Measurements from ENCODE around the gene IARS1. TPM values are rescaled to one million over a fixed set of nuclear protein-coding genes. Genes with fewer than 3 reads are reported as not detected.

Gene IARS1
- total RNA-seq, 1 donor from 2014 or later, result 379 TPM

DNA sequence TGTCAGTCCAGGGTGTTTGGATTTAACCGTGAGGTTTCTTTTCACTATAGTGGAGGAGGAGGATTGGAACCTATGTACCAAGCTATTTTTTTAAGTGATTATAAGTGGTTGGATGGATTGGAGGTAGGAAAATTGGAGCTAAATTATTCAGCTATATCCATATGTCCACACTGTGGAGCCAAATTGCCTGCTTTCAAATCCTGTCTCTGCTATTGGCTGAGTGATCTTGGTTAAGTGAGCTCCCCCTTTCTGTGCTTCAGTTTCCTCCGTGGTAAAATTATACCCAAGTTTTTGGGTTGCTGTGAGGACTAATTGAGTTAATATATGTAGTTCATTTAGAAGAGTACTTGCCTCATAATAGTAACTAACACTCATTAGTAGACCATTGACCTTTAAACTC, 34.7 kb upstream of the IARS1 start:
- Histone ChIP-seq H3K36me3 (ENCODE audit: control insufficient read depth, insufficient read depth, low read length) (no peaks in the 10 kb centered on the region), H3K27me3 (ENCODE audit: control insufficient read depth, insufficient read depth, low read length) (no peaks in the 10 kb centered on the region), H3K4me3 (ENCODE audit: low read depth, low read length) (no peak overlapping the region)
- TF ChIP-seq, protein P1, sequence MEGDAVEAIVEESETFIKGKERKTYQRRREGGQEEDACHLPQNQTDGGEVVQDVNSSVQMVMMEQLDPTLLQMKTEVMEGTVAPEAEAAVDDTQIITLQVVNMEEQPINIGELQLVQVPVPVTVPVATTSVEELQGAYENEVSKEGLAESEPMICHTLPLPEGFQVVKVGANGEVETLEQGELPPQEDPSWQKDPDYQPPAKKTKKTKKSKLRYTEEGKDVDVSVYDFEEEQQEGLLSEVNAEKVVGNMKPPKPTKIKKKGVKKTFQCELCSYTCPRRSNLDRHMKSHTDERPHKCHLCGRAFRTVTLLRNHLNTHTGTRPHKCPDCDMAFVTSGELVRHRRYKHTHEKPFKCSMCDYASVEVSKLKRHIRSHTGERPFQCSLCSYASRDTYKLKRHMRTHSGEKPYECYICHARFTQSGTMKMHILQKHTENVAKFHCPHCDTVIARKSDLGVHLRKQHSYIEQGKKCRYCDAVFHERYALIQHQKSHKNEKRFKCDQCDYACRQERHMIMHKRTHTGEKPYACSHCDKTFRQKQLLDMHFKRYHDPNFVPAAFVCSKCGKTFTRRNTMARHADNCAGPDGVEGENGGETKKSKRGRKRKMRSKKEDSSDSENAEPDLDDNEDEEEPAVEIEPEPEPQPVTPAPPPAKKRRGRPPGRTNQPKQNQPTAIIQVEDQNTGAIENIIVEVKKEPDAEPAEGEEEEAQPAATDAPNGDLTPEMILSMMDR (IDR thresholded peaks at IDR 0.05; ENCODE audit: insufficient read depth, low read length, severe bottlenecking), result peak; percentile 28
- DNase-seq (ENCODE audit: low read depth) (peak; percentile 53), FAIRE-seq (no peak)

DNA sequence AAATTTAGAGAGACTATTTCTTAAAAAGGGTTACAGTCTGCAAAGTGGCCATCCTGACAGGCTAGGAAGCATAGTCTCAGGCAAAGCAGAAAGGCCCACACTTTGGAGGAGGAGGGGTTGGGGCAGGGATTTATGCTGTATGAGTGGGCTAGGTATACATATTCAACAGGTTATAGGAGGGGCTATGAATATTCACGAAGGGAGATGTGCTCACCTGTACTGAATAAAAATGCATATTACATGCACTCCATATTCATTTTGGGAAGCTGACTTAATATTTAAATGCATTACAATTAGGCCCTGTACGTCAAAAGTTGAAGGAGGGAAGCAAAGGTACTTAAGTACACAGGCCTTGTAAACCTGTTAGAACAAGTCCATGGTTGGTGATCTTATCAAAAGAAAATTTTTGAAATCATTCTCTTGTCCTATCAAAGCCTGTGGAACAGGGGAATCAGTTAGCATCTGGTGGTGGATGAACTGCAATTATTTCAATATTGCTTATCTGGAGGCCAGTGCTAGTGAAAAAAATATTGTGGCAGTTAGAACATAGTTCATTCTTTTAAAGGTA, 33.9 kb upstream of the IARS1 start:
- Histone ChIP-seq H3K4me3 (ENCODE audit: low read depth, low read length) (no peak overlapping the region), H3K36me3 (ENCODE audit: control insufficient read depth, insufficient read depth, low read length) (peaks cover 3% of the 10 kb centered on the region), H3K27me3 (ENCODE audit: control insufficient read depth, insufficient read depth, low read length) (no peaks in the 10 kb centered on the region)
- no peak for FAIRE-seq
- peak; percentile 81 for DNase-seq (ENCODE audit: low read depth)
- TF ChIP-seq, protein P1 (IDR thresholded peaks at IDR 0.05; ENCODE audit: insufficient read depth, low read length, severe bottlenecking), result no peak

DNA sequence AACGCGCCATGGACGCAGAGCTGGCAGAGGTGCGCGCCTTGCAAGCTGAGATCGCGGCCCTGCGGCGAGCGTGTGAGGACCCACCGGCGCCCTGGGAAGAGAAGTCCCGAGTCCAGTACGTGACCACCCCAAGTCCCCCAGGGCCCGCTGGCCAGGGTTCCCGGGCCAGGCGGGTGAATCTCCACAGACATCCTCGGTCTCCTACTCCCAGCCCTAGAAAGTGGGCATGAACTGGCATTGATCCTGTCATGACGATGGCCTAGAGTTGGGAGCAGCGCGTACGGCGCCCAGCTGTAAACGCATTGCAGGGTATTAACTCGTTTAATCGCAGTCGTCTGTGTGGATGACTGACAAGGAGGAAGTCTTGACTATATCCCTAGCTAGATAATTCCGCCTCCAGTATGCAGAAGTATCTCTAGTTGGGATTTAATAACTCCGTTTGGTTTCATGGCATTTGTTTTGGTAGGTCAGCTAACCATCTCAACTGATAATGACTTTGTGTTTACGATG, 32.5 kb upstream of the IARS1 start:
- H3K4me3 ChIP-seq (ENCODE audit: low read depth, low read length), result peak overlapping the region; percentile 92
- H3K36me3 ChIP-seq (ENCODE audit: control insufficient read depth, insufficient read depth, low read length), result peaks cover 4% of the 10 kb centered on the region
- TF ChIP-seq, protein P1 (IDR thresholded peaks at IDR 0.05; ENCODE audit: insufficient read depth, low read length, severe bottlenecking), result no peak
- no peaks in the 10 kb centered on the region for H3K27me3 ChIP-seq (ENCODE audit: control insufficient read depth, insufficient read depth, low read length)
- DNase-seq (ENCODE audit: low read depth) (peak; percentile 20), FAIRE-seq (no peak)

DNA sequence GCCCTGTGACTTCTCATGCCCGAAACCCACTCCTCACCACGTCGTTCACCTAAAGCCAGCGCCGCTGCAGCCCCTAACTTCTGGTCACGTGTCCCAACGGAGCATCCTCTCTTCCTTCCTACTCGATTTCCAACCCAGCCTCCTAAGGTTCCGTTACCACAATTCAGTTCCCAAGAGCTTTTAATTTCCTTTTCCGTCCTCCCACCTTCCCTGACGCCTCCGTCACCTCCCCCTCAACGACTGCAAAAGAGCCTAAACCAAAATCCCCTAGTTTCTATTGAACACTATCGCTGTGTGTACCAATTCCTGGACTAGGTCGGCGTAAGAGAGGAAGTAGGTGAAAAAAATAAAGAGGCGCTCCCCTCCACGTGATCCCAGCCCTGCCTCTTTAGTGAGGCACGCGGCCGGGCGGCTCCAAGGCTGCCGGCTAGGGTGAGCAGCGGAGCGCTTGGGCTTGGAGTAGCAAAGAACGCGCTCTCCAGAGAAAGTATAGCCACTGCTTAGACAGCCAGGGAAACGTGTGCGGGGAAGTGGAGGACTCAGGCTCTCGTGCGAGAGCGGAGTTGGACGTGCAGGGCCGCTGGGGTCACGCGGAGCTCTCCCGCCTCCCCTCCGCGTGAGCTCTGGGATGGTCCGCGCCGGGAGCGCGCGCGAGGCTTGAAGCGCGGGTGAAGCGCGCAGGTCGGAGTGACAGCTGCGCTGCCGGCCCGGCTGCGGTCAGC, 31.9 kb upstream of the IARS1 start, which contains the start of the genes CENPP and NOL8:
CENPP (plus strand) TSS at position 685 of the 722 bp plus-strand sequence.
NOL8 (minus strand) TSS at position 82 of the 722 bp plus-strand sequence. CDS start 1,189 bp downstream, outside the sequence.
- DNase-seq (ENCODE audit: low read depth), result peak; percentile 78
- FAIRE-seq, result no peak

DNA sequence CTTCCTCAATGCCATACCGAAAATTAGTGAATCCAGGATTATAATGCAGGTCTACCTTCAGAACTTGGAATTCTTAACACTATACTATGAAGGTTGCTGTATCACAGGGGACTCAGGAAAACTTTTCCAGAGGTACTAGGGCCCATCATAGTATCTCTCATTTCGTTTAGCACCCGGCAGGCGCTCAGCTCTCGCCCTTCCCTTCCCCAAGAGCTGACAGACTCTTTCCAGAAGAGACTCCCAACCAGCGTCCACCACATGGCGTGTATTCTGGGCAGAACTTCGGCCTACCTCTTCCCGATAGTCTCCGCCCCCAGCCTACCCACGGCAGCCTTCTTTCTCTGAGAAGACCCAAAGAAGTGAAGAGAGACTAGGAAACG, 31.4 kb upstream of the IARS1 start:
- no peak for FAIRE-seq
- peak overlapping the region; percentile 92 for H3K4me3 ChIP-seq (ENCODE audit: low read depth, low read length)
- peaks cover 8% of the 10 kb centered on the region for H3K36me3 ChIP-seq (ENCODE audit: control insufficient read depth, insufficient read depth, low read length)
- H3K27me3 ChIP-seq (ENCODE audit: control insufficient read depth, insufficient read depth, low read length), result no peaks in the 10 kb centered on the region
- TF ChIP-seq, protein P1 (IDR thresholded peaks at IDR 0.05; ENCODE audit: insufficient read depth, low read length, severe bottlenecking), result no peak
- DNase-seq (ENCODE audit: low read depth), result peak; percentile 6

More for the DNA sequence above, 31.9 kb upstream of the IARS1 start, which contains the start of the genes CENPP and NOL8:
- peaks cover 4% of the 10 kb centered on the region for H3K36me3 ChIP-seq (ENCODE audit: control insufficient read depth, insufficient read depth, low read length)
- no peaks in the 10 kb centered on the region for H3K27me3 ChIP-seq (ENCODE audit: control insufficient read depth, insufficient read depth, low read length)
- peak within 1 kb of the TSS; percentile 92 for H3K4me3 ChIP-seq (ENCODE audit: low read depth, low read length)
- TF ChIP-seq, protein P1 (IDR thresholded peaks at IDR 0.05; ENCODE audit: insufficient read depth, low read length, severe bottlenecking), result no peak

All from bronchial epithelial cell (primary cell).